ENCODE measurements around the gene IL11RA.

IL11RA gene

GRCh38 chr9:34690983-34691935, 39.3 kb downstream of the IL11RA start, which contains the start of gene CCL19:
TSS of gene CCL19 (minus strand) at chr9:34691276. CDS start at chr9:34691139, 137 bp downstream.
- no peaks in the 10 kb centered on the region for H3K27me3 ChIP-seq
- H3K9ac ChIP-seq = no peak within 1 kb of the TSS
- no peaks in the 10 kb centered on the region for H3K9me3 ChIP-seq
- H3K27ac ChIP-seq = no peak within 1 kb of the TSS
- H3K4me1 ChIP-seq = peaks cover 18% of the 10 kb centered on the region
- no peaks in the 10 kb centered on the region for H3K36me3 ChIP-seq
- TF ChIP-seq Cebpa-rat (IDR thresholded peaks at IDR 0.05) = no peak
- no peaks in the 10 kb centered on the region for H4K20me1 ChIP-seq
- peak within 1 kb of the TSS; percentile 47 for H3K4me2 ChIP-seq
- no peak within 1 kb of the TSS for H3K4me3 ChIP-seq

DNA sequence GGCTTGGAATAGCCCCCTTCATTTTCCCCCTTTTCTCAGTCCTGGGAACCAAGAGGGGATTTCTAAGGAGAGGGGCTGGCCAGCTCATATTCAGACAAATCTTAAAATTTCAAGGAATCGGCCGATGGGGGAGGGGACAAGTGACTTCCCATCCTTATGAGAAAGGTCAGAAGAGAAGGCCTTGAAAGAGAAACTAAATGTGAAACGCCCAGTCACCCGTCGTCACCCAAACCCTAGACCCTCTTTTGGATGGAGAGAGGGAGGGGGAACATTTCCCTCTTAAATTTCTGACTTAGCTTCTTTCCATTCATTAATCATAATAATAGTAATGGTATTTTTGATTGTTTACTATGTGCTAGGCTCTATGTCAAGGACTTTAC, 39.9 kb downstream of the IL11RA start:
- Histone ChIP-seq H3K4me1 (peaks cover 14% of the 10 kb centered on the region), H3K27me3 (no peaks in the 10 kb centered on the region), H3K27ac (no peak overlapping the region), H3K36me3 (no peaks in the 10 kb centered on the region), H3K9ac (no peak overlapping the region), H3K4me2 (0 out of 2 replicates have a peak overlapping the region, but pooled peaks have one; percentile 47), H4K20me1 (no peaks in the 10 kb centered on the region), H3K9me3 (no peaks in the 10 kb centered on the region), H3K4me3 (no peak overlapping the region)
- no peak for TF ChIP-seq Cebpa-rat (IDR thresholded peaks at IDR 0.05)

- Histone ChIP-seq H3K9ac (no peak overlapping the region), H3K4me1 (peaks cover 13% of the 10 kb centered on the region), H3K9me3 (no peaks in the 10 kb centered on the region), H3K36me3 (no peaks in the 10 kb centered on the region), H3K27ac (no peak overlapping the region), H3K27me3 (no peaks in the 10 kb centered on the region), H3K4me2 (no peak overlapping the region), H4K20me1 (no peaks in the 10 kb centered on the region), H3K4me3 (no peak overlapping the region)
- TF ChIP-seq Cebpa-rat (IDR thresholded peaks at IDR 0.05) = no peak
These were observed 41.6 kb downstream of the IL11RA start for GRCh38 chr9:34693560-34693959.

DNA sequence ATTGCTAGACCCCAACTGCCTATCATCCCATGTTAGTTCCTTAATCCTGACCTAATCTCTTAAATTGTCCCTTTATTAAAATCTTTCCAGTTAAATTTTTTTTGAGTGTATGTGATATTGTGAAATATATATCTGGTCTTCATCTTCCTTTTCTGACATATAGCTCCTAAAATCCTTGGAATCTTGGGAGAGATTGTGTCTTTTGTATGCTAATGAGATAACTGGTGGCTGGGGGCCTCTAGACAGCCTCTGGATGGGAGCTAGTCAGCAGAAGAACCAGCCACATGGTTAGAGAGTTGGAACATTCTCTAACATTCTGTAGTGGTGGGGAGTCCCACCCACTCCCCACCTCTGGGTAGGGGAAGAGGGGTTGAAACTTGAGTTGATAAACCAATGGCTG, 42.8 kb downstream of the IL11RA start:
- Histone ChIP-seq H3K9me3 (no peaks in the 10 kb centered on the region), H3K36me3 (no peaks in the 10 kb centered on the region), H4K20me1 (no peaks in the 10 kb centered on the region), H3K4me1 (peaks cover 13% of the 10 kb centered on the region), H3K27me3 (peaks cover 9% of the 10 kb centered on the region; the same call in 1 of the 2 replicates), H3K9ac (no peak overlapping the region), H3K27ac (no peak overlapping the region), H3K4me3 (no peak overlapping the region), H3K4me2 (no peak overlapping the region)
- no peak for TF ChIP-seq Cebpa-rat (IDR thresholded peaks at IDR 0.05)

DNA sequence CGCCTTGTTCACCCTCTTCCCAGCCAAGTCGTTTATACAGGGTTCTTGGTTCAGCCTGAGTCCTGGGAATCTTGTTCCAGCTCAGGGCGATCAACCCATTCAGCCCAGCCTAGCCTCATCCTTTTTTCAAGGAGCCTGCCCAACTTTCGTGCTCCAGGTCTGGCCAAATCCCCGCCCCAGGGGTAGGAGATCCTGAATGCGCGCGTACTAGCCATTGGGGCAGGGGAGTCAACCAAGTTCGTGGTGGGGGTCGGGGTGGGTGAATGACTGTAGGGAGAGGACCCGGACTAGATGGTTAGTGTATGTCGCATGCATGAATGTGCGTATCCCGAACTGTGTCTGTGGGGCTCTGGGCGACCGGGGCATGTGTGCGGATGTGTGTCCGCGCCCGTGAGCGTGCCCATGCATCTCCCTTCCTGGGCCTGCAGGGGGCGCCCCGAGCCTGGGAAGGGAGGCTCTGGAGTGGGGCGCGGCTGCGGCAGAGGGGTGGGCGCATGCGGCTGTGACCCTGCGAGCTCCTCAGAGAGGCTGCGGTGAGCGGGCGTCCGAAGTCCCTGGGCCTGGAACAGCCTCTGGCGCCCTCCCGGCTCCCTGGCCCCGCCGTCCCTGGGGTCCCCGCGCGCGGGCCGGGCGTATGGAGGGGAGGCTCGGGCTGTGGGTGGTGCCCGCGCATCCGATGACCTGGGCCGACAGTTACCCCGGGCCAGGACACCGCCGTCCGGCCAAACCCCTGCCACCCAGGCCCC, 49.2 kb downstream of the IL11RA start:
- no peak for TF ChIP-seq Cebpa-rat (IDR thresholded peaks at IDR 0.05)
- no peaks in the 10 kb centered on the region for H3K36me3 ChIP-seq

GRCh38 chr9:34701769-34702736, 50.1 kb downstream of the IL11RA start:
- Histone ChIP-seq H3K4me1 (peaks cover 9% of the 10 kb centered on the region; the same call in 1 of the 2 replicates), H4K20me1 (no peaks in the 10 kb centered on the region), H3K9ac (peak overlapping the region; percentile 51; the same call in 1 of the 2 replicates), H3K4me2 (peak overlapping the region; percentile 86), H3K27ac (no peak overlapping the region), H3K9me3 (no peaks in the 10 kb centered on the region), H3K36me3 (no peaks in the 10 kb centered on the region), H3K4me3 (peak overlapping the region; percentile 69), H3K27me3 (peaks cover 34% of the 10 kb centered on the region)
- no peak for TF ChIP-seq Cebpa-rat (IDR thresholded peaks at IDR 0.05)

More for the DNA sequence above, 49.2 kb downstream of the IL11RA start:
- Histone ChIP-seq H3K9me3 (no peaks in the 10 kb centered on the region), H3K4me1 (peaks cover 9% of the 10 kb centered on the region; the same call in 1 of the 2 replicates), H3K9ac (peak overlapping the region; percentile 51; the same call in 1 of the 2 replicates), H3K4me3 (peak overlapping the region; percentile 69), H3K27me3 (peaks cover 34% of the 10 kb centered on the region), H3K4me2 (peak overlapping the region; percentile 86), H3K27ac (no peak overlapping the region), H4K20me1 (no peaks in the 10 kb centered on the region)

- Histone ChIP-seq H3K27ac (no peak overlapping the region), H3K27me3 (peaks cover 2% of the 10 kb centered on the region; the same call in 1 of the 2 replicates), H4K20me1 (no peaks in the 10 kb centered on the region), H3K9ac (no peak overlapping the region), H3K9me3 (no peaks in the 10 kb centered on the region), H3K4me1 (peaks cover 5% of the 10 kb centered on the region; the same call in 1 of the 2 replicates), H3K4me2 (no peak overlapping the region), H3K36me3 (no peaks in the 10 kb centered on the region), H3K4me3 (no peak overlapping the region)
- no peak for TF ChIP-seq Cebpa-rat (IDR thresholded peaks at IDR 0.05)
These were observed 55.1 kb downstream of the IL11RA start for GRCh38 chr9:34707130-34707529.

DNA sequence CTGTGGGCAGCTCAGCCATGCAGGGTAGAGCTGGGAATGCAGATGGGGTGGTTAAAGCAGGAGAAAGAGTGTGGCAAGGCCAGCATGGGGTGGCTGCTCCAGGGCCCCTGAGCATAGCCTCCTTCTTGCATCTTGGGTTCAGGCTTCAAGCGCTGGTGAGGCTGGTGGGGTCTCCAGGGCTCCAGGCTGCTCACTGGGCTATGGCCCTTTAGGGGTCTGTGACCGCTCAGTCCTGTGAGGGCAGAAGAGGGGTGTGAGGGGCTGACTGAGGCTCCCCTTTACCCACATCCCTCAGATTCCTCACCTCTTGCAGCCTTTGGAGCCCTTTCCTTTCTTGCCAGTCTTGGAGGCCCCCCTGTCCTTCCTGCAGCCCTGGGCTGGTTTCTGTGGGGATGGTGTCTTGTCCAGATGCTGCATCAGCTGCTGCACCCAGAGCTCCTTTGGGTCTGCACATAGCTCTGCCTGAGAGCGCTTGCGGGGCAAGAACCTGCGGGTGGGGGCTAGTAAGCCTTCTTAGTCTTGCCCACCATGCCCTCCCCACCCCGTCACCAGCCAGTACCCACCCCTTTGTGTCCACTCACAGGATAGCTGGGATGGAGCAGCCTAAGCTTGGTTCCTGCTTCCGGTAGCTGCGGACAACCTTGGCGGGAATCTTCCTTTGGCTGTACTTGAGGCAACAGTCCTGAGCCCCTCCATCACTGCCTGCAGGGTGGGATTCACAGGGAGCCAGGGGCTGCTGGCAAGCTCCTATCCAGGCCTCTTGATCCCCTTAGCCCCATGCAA, 57.4 kb downstream of the IL11RA start:
- Histone ChIP-seq H4K20me1 (no peaks in the 10 kb centered on the region), H3K36me3 (no peaks in the 10 kb centered on the region), H3K4me3 (no peak overlapping the region), H3K9ac (no peak overlapping the region), H3K4me1 (peaks cover 5% of the 10 kb centered on the region; the same call in 1 of the 2 replicates), H3K4me2 (peak overlapping the region; percentile 30; the same call in 1 of the 2 replicates), H3K27ac (no peak overlapping the region), H3K9me3 (no peaks in the 10 kb centered on the region), H3K27me3 (no peaks in the 10 kb centered on the region)
- TF ChIP-seq Cebpa-rat (IDR thresholded peaks at IDR 0.05) = no peak

Data from BLaER1 (cell line).